GM12891 (cell line): Measurements from ENCODE around the gene CCDC182.

Experiments
- PAX5 ChIP-seq: IDR thresholded peaks from 2 replicates; pipeline ENCODE4 v1.6.1; 2011; ENCODE audit warnings: low read length, moderate library complexity, mild to moderate bottlenecking; ENCODE audit not compliant: insufficient read depth, severe bottlenecking
- POLR2A ChIP-seq: IDR thresholded peaks from 2 replicates; pipeline ENCODE4 v1.6.1; 2011; ENCODE audit warnings: low read depth, low read length, control low read depth
- POLR2AphosphoS5 ChIP-seq: IDR thresholded peaks from 2 replicates; pipeline ENCODE4 v1.6.1; 2011; ENCODE audit warnings: low read depth, low read length, control low read depth
- POU2F2 ChIP-seq: IDR thresholded peaks from 2 replicates; pipeline ENCODE4 v1.6.1; 2011; ENCODE audit warnings: low read depth, mild to moderate bottlenecking, control low read depth, low read length, moderate library complexity
- TAF1 ChIP-seq: IDR thresholded peaks from 2 replicates; pipeline ENCODE4 v1.6.1; 2011; ENCODE audit warnings: low read depth, low read length, control low read depth

DNA sequence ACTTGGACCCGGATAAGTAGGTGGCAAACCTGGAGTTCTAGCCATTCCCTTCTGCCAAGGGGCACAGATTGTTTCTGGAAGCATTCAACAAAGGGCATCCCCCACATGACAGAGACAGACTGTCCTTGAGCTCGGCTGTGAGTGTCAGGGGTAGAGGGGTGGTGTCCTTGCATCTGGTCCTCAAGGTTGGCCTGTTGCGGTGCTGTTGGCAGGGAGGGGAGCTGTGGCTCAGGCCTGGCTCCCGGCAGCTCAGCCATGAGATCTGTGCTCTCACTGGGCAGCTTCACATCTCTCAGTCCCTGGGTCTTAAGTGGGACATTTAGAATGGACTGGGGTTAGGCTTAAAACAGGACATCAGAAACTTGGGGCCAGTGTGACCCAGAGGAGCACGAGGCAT, 20.4 kb downstream of the CCDC182 start:
- TF ChIP-seq TAF1: no peak
- no peak for TF ChIP-seq POLR2A
- TF ChIP-seq POLR2AphosphoS5: no peak
- TF ChIP-seq POU2F2: no peak
- TF ChIP-seq PAX5: no peak
